Measurements from ENCODE around the gene RSPH1.

DNA sequence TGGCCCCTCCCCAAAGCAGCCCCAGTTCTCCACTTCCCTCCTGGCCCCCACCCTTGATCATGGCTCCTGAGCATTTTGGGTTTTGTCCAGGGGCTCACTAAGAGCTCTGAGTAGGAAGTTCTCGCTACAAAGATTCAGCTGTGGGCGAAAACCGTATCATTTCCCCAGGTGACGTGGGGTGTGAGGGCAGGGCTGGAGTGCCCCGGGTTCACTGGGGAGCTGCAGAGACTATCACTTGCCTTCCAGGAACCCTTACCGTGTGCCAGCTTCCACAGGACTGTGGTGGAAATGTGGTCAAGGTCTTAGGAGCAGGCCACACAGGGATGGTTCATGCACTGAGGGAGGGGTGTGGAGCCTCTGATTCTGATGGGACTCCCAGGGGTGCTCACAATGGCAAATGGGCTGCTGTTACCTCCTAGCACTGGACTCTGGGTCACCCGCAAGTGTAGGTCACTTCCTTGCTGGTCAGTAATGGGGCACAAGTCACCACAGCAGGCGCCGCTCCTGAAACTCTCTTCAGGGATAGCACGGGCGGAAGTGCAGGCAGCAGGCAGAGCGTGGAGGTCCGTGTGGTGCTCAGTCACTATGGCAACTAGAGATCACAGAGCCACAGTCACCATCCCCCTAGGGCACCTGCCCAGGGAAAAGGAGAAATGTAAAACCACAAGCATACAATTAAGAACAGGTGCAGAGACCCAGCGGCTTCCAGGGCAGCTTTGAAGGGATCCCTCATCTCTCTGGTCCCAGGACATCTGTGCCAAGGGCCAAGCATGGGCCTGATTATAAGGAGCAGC lies 35.4 kb downstream of the RSPH1 start:
- no peak for TF ChIP-seq POLR2A (IDR thresholded peaks at IDR 0.05; ENCODE audit: low read length)
- TF ChIP-seq GATA1 (IDR thresholded peaks at IDR 0.05; ENCODE audit: low read depth, low read length): no peak

Data from erythroblast (primary cell).